ELR (cell line): ENCODE measurements around the gene HOXA9.

Experiments
- DNase-seq: peaks from one replicate; pipeline ENCODE4 v3.0.0-alpha.2; 2015; ENCODE audit warnings: low read depth

HOXA9 gene

DNA sequence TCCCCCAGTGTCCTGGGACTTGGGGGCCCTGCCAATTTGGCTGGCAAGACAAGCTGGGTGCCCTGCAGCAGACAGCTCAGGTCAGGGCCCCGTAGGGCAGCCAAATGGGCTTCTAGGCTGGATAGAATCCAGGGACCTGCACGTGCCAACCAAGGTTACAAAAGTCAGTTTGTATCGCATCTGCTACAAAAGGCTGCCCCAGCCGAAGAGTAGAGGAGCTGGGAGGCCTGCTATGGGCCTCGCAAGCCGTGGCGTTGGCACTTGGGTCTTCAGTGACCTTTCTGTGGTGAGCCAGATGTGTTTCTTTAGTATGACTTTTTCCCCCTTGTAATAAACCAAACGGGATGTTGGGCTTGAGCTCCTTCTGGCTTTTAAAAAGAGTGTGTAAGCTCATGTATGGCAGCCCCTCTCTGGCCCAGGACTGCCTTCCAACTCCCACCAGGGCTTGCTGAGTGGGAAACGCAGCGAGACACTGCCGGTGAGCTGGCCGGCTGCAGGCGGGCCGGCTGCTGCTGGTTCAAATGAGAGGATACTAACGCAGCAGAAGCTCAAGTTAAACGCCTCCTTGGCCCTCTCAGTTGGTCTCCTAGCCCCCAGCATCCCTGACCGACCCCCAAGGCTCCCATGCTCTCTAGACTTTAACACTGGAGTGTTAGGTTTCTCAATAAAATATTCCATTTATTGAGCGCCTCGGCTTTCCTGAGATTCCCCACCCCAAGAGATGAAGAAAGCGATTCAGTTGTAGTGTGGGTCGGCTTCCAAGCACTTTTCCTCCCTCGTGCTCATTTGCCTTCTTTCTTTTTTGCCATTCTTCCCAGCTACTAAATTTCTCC lies 11.8 kb upstream of the HOXA9 start:
- peak; percentile 71 for DNase-seq

DNA sequence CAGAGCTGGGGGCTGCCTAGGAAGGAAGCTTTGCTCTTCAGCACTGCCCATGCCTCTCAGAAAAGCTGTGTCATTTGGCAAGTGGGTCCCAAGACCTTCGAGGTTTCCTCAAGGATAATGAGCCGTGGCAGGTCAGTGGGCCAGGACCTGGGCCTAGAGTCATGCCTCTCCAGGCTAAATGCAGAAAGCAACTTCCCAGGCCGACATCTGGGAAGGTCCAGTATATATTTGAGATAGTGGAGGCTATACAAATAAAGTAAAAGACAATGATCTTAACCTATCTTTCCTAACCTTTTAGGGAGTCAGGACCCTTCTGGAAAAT lies 11.1 kb upstream of the HOXA9 start:
- no peak for DNase-seq

DNA sequence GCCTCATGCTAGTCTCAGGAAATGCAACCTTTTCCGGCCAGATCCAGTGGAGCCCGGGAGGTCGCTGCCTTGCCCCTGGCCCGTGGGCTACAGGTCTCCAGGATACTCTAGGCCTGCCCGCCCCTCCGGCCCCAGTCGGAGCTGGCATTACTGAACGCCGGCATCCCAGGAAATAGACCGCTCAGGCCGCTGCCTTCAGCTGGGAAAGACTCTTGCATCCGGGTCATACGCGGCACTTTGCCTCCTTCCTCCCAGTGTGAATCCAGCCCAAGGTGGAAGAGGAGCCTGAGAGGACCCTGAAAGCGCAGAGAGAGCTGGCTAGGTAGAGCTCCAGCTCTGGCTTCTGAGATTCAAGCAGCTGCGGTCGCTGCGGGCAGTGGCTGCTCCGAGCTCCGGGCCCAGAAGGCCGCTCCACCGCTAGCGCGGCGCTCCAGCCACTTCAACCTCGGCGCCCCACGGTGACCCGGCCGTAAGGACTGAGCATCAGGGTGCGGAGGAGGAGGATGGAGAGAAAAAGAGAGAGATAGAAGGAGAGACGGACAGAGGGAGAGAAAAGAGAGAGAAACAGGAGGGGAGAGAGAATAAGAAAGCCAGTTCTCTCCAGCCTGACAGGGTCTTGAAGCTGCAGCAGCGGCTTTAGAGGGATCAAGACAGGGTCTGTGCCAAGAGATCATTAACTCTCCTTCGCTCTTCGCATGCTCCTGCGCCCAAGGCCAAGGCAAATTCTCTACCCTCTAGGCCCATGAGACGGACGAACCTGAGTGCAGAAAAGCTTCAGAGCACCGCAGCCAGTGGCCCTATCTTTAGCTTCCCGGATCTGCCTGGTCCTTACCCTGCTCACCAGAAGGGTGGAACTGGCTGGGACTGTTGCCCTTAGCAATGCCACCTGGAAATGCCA lies 10.5 kb upstream of the HOXA9 start:
- DNase-seq = peak; percentile 85

DNA sequence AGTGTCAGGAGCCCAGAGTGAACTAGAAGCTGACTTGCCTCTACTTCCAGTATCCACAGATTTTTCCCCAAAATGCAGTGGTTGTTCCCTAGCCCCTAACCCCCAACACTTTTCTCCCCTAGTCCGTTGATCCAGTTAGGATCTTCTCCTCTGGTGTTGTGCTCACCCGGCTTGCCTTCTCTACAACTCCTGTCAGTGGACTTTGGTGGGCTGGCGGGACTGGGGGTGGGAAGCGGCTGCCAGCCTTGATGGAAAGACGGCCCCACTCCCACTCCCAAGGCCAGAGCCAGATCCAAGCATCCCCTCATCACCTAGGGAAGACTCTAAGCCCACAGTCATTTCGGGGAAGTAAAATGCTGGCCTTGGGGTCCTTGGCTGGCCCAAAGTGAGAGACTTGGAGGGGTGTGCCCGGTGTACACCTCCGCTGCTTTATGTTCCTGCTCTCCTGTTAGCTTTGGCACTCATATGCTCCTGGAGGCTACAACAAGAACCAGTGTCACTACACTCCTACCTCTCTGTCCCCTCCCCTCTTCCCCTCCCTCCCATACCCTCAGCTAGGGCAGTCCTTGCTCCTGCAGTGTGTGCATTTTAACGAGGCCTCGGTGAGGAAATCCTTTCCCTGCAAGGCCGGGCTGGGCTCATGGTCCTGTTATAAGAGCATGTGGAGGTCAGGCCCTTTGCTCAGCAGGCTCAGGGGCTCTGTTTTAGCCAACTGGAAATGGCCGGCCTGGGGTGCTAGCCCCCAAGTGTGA lies 9.7 kb upstream of the HOXA9 start:
- peak; percentile 68 for DNase-seq

DNA sequence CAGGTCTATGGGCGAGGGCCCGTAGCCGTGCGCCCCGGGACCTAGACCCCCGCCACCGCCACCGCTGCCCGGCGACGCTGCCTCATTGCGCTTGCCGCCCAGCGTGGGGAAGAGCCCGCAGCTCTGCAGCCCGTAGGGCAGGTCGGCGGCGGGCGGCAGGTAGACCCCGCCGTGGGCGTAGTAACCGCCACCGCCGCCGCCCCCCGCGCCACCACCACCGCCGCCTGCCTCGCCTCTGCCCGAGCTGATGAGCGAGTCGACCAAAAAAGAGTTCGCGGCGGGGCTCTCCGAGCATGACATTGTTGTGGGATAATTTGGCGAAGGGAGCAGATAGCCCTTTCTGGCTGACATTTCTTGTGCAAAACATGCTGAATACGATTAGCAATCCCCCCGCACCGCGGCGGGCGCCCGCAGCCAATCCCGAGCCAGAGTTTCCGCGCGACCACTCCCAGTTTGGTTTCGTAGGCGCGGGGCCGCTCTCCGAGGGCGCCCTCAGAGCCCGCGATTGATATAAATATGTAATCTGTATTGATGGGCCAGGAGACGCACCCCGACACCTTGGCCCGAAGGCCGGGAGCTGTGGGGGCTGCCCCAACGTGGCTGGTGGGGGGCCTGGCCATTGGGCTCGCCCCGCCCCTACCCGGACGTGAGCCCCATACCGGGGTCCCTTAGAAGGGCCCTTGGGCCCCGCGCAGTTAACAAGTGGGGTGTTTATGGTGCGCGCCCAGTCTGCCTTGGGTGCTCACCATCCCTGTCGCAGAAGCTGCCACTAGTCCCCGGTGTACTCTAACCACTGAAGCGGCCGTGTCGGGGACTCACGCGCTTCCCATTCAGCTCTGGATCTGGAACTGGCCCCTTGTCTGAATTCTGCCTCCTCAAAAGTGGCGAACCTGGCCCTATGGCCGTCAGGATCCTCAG lies 8.9 kb upstream of the HOXA9 start, which contains the start of gene HOXA10:
TSS of gene HOXA10 (minus strand) at position 365 of the 918 bp plus-strand sequence. CDS start at position 351, 14 bp downstream.
- DNase-seq = peak; percentile 82

DNA sequence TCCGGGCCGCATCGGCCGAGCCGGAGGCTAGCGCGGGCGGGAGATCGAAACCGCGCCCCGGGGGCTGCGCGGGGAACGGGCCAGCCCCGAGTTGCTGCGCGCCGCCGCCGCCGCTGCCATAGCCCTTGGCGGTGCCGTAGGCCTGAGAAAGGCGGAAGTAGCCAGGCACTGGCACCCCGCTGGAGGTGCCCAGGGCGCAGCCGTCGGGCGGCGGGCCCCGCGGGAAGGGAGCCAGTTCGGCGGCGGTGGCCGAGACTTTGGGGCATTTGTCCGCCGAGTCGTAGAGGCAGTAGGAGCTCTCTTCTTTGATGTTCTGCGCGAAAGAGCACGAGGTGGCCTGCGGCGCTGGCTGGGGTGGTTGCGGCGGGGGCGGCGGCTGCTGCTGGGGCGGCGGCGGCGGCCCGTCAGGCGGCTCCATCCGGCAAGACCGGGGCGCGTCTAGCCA lies 8.2 kb upstream of the HOXA9 start:
- DNase-seq = peak; percentile 61

DNA sequence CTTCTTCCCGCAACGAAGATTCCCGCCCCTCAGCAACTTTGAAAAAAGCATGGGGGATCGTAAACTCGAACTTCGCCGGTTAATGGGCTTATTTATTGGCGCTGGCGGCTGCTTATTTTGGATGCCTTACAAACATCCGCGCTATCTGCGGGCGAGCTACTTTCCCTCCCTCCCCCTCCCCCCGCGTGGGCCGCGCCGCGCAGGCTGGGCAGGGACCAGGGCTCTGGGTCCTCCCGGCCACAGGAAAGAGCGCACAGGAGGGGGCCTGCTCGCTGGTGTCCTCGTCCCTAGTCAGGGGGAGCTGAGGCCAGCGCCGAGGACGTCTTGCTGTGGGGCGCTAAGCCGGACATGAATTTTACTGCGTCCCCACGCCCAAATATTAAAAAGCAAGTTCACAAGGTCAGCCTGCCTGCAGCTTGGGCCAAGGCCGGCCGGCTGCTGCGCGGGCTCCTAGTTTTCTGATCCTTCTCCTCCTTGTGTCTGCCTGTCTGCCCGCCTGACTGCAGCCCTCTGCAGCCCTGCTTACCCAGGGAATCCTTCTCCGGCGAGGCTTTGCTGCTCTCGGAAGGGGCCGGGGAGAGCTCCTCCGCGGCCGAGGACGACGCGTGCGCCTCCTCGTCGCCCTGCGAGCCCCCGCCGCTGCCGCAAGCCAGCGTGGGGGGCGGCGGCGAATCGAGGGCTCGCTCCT lies 7.6 kb upstream of the HOXA9 start:
- DNase-seq = peak; percentile 75

DNA sequence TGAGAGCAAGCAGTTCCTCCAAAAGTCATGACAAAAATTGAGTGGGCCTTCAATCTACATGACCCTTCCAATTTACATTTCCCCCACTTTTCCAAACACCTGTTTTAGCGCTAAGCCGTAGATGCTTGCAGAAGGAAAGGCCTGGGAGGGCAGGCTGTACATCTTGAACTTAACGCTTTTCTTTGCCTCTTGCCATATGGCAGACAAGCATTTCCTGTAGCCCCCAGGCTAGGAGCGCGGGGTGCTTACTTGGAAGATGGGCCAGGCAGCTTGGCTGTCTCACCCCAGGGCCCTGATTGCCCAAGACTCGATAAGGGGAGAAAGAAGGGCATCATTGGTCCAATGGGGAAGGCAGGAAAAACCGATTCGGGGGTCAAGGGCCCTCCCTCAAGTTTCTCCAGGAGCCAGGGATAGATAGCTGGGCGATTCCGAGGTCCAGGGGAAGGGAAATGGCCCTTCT lies 7.0 kb upstream of the HOXA9 start:
- DNase-seq = peak; percentile 92

DNA sequence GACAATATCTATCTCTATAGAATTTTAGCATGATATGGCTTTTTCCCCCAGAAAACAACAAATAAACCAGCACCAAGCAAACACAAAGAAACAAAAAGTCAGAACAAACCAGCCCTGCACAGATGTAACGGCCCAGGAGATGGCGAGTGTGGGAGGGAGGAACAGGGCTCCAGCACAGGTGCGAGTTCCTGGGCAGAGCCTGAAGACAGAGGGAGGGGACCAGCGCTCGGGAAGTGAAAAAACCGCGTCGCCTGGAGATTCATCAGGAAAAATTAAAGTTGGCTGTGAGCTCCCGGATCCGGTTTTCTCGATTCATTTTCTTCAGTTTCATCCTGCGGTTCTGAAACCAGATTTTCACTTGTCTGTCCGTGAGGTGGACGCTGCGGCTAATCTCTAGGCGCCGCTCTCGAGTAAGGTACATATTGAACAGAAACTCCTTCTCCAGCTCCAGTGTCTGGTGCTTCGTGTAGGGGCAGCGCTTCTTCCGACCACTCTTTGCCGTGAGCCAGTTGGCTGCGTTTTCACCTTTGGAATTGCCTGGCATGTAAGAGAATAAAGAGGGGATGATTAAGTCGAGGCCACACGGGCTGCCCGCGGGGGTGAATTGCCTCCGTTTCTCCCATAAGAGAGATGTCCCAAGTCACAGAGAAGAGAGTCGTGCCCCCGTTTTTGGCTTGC lies 6.4 kb upstream of the HOXA9 start:
- DNase-seq = peak; percentile 78

DNA sequence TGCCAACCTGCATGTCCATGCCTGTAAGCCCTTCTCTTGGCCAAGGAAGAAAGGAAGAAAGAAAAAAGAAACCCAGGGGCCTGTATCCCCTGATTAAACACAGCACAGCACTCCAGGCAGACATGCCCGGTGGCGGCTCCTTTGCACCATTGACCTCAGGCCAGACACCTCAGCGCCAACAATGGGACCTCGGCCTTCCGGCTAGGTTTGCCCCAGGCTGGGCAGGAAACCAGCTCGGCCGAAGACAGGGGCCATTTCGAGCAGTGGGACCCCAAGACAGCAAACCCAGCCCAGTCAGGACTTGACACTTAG lies 5.9 kb upstream of the HOXA9 start:
- peak; percentile 86 for DNase-seq

DNA sequence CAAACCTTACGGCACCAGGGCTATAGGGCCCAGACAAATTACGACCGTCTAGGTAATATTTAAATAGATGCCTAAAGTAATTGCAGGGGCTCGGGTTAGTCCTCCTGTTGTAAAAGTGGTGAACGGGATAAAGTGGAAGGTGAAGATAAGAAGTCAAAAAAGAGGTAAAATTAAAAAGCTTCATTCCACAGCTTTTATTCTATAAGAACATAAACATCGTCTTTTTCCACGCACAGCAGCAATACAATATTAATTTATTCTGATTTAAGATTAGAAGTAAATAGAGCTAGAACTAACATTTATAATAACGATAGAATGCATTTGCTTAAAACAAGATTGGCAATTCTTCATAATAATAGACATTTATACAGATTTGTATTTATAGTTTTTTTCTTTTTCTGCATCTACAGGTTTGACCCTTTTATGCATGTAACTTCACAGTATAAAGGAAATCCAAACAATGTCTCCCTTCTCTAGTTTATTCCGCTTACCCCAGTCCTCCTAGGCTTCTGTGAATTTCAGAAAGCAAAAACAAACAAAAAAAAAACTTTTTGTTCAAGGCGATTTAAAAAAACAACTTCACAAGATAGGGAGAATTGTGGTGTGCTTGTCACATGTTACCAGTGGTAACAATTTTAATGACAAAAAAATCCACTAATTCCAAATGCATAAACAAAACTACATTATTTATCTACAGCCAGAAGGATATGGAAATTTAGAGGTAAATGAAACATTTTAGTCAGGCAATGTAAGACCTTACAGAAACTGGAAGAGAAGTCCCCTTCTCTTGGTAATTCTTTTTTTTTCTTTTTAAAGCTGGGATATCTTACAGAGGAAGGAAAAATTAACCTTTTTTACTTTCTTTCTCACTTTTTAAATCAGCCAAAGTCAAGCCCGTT lies 5.3 kb upstream of the HOXA9 start:
- peak; percentile 34 for DNase-seq

DNA sequence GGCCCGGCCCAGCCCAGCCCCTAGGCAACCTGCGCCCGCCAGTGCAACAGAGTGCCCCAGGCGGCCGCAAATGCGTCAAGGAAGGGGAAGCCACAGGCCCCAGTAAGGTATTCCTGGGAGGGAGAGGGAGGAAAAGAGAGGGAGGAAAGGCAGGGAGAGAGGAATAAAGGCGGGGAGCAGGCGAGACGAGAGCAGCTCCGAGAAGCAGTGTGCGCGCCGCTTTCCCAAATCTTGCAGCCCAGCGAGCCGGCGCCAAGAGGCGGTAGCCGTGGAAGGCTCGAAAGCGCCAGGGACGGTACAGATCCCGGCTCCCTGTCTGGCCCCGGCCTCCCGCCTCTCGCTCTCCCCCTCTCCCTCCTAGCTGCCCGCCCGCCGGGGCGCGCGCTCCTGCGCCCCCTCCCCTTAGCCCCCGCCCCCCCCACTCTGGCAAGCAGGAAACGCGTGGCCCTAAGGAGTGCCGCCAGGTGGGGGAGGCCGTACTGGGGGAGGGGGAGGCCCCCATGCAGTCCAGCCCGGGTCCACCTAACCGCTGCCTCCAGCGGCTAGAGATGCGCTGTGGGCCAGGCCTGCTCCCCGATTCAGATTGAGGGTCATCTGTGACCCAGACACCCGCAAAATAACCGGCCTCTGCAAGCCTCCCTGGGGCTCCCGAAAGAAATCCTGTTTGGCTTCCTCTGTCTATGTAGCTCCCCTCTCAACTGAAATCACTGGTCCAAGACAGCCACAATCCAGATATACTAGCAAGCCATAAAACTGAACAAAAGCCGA lies 4.5 kb upstream of the HOXA9 start:
- peak; percentile 91 for DNase-seq

DNA sequence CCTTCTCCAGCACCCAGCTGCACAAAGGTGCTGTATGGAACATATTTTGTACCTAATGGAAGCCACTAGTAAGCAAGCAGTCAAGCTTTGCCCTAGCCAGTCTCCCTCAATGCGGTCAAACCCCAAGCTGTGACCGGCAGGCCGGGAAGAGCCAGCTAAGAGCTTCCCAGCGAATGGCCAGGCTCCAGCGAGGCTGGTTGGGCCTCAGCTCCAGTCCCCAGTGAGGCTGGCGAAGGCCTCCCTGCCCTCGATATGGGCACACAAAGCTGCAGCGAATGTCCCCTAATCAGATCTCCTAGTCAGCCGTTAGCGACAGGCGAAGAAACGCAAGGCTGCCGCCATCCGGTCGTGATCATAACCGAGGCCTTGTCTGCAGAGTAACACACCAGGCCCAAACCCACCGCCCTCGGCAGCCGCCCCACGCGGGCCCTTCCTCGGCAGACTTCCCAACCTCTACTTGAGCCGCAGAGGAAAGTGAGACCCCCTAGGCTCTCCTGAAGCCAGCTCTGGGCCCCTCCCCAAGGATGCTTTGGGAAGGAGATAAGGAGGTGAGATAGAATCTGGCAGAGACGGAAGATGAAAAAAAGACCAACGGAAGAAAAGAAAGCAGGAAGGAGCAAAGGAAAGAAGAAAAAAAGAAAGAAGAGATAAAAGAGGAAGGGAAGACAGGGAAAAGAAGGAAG lies 3.1 kb upstream of the HOXA9 start:
- DNase-seq = peak; percentile 81

DNA sequence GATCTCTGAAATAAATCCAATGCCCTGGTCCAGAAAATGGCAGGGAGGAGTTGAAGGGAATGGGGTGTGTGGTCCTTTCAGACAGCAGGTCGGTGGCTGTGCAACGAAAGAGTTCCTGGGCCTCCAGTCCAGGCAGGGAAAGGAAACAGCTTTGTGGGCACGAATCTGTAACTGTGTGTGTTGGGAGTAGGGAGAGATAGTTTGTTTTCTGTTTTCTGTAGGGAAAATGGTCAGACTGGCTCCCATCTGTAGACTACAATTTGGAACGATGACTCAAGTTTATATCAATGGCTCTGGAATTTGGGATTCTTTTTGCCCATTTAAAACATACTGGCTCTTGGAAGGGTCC lies 2.6 kb upstream of the HOXA9 start:
- DNase-seq = peak; percentile 84

DNA sequence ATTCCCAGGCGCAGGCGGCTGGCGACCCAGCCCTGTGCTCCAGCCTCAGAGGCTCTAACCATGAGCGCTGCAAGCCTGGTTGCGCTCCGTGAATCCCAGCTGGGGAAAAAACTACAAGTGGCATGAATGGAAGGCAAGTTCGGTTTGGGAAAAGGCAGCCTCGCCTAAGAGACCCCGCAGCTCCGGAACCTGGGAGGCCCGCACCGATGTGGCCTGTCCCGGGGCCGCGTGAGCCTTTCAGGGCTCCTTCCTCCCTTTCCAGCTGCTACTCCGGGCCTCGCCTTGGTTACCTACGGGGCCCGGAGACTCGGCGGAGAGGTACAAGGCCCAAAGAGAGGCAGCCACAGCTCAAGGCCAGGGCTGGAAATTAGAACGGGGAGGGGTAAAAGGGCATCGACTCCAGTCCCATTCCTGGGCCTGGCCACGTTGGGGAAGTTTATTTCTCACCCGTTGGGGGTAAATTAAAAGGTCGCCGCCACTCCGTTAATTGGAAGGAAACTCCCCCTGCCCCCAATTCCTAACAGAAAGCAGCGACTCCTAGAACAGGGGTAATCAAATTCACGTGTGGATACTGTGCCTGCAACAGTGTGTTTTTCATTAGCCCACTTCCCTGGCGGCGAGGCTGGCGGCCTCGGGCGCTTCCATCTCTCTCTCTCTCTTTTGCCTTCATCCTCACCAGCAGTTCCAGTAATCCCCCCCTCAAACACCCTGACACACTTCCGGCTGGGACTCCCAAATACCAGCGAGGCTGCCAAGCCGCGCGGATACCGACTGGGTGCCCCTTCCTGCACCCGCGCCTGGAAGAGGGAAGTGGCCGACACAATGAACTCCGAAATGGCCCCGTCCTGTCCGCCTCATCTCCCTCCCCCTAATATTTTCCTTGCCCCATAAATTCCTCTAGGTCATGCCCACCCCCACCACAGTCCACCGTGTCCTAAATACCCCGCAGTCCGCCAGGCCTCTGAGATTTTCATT lies 1.5 kb upstream of the HOXA9 start:
- peak; percentile 89 for DNase-seq

DNA sequence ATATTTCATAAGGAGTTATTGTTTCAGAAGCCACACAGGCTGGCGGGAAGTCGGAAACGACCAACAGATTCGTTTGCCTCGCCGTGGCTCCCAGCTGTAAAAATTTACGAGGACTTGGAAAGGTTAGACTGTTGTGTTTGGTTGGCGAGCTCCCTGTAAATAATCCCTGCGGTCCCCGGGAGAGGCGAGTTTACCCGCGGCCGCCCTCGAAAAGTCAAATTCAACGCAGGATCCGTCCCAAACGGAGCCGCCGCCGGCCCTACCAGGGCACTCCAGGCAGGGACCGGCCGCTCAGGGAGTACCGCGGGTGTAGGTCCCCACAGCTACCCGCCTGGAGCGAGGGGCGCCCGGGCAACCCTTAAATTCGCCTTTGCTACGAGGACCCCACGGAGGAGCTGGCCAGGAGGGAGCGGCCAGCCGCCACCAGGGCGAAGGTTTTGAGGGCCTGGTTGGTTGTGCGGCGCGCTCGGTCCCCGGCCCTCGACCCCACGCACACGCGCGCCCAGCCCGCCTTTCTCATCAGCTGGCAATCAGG lies 726 bp upstream of the HOXA9 start:
- peak; percentile 57 for DNase-seq
